ENCODE data around the gene CEMP1.

DNA sequence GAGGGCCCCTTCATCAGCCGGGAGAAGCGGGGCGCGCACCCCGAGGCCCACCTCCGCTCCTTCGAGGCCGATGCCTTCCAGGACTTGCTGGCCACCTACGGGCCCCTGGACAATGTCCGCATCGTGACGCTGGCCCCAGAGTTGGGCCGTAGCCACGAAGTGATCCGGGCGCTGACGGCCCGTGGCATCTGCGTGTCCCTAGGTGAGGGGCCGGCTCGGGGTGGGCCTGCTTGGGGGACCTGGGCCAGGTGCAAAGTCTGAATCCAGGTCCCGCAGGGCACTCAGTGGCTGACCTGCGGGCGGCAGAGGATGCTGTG, 3.5 kb downstream of the CEMP1 start:
- TF ChIP-seq, protein P1, sequence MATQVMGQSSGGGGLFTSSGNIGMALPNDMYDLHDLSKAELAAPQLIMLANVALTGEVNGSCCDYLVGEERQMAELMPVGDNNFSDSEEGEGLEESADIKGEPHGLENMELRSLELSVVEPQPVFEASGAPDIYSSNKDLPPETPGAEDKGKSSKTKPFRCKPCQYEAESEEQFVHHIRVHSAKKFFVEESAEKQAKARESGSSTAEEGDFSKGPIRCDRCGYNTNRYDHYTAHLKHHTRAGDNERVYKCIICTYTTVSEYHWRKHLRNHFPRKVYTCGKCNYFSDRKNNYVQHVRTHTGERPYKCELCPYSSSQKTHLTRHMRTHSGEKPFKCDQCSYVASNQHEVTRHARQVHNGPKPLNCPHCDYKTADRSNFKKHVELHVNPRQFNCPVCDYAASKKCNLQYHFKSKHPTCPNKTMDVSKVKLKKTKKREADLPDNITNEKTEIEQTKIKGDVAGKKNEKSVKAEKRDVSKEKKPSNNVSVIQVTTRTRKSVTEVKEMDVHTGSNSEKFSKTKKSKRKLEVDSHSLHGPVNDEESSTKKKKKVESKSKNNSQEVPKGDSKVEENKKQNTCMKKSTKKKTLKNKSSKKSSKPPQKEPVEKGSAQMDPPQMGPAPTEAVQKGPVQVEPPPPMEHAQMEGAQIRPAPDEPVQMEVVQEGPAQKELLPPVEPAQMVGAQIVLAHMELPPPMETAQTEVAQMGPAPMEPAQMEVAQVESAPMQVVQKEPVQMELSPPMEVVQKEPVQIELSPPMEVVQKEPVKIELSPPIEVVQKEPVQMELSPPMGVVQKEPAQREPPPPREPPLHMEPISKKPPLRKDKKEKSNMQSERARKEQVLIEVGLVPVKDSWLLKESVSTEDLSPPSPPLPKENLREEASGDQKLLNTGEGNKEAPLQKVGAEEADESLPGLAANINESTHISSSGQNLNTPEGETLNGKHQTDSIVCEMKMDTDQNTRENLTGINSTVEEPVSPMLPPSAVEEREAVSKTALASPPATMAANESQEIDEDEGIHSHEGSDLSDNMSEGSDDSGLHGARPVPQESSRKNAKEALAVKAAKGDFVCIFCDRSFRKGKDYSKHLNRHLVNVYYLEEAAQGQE (IDR thresholded peaks at IDR 0.05; ENCODE audit: insufficient read depth in 1 of 2, low read depth in 2 of 2, low read length in 1 of 2): no peak
- TF ChIP-seq, protein P2, sequence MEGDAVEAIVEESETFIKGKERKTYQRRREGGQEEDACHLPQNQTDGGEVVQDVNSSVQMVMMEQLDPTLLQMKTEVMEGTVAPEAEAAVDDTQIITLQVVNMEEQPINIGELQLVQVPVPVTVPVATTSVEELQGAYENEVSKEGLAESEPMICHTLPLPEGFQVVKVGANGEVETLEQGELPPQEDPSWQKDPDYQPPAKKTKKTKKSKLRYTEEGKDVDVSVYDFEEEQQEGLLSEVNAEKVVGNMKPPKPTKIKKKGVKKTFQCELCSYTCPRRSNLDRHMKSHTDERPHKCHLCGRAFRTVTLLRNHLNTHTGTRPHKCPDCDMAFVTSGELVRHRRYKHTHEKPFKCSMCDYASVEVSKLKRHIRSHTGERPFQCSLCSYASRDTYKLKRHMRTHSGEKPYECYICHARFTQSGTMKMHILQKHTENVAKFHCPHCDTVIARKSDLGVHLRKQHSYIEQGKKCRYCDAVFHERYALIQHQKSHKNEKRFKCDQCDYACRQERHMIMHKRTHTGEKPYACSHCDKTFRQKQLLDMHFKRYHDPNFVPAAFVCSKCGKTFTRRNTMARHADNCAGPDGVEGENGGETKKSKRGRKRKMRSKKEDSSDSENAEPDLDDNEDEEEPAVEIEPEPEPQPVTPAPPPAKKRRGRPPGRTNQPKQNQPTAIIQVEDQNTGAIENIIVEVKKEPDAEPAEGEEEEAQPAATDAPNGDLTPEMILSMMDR (IDR thresholded peaks at IDR 0.05): no peak
- TF ChIP-seq POLR2AphosphoS5 (IDR thresholded peaks at IDR 0.05; ENCODE audit: low read depth, low read length) (no peak), TCF7L2 (IDR thresholded peaks at IDR 0.05; ENCODE audit: low read depth, low read length) (no peak), SIN3A (IDR thresholded peaks at IDR 0.05; ENCODE audit: borderline replicate concordance, insufficient read depth, low read depth, low read length) (no peak)

Measured in Panc1 (cell line).